Activated CD4-positive, alpha-beta memory T cell treated with anti-CD3 and anti-CD28 coated beads, Interleukin-2, amount 10 ng/mL, durations not matched to agents 7 days and 5 days (primary cell): Measurements from ENCODE around the gene NAV1. TPM values are rescaled to one million over a fixed set of nuclear protein-coding genes. Genes with fewer than 3 reads are reported as not detected.
A peak's percentile ranks its signal among the peaks of the same experiment; 100 is the strongest.

Experiments used
- CTCF ChIA-PET: fragments of 350-600 bp; sonication (Branson Sonifier 250); formaldehyde crosslinking; loops from one replicate; lab custom pipeline; 2021; ENCODE audit warnings: antibody characterized with exemption, inconsistent platforms; lab: Charles Lee
- POLR2A ChIA-PET: fragments of 350-600 bp; sonication (Branson Sonifier 250); formaldehyde crosslinking; loops from one replicate; lab custom pipeline; 2021; ENCODE audit warnings: antibody characterized with exemption; lab: Charles Lee
- DNase-seq: peaks from one replicate; pipeline ENCODE4 v3.0.0-alpha.2; 2020
- H3K27ac Mint-ChIP-seq: one replicate; pipeline ENCODE4 v1.8.0; 2021; ENCODE audit warnings: mild to moderate bottlenecking, mixed read lengths
- H3K27me3 Mint-ChIP-seq: one replicate; pipeline ENCODE4 v1.8.0; 2021; ENCODE audit warnings: mixed read lengths
- H3K36me3 Mint-ChIP-seq: one replicate; pipeline ENCODE4 v1.8.0; 2021; ENCODE audit warnings: low read depth, mixed read lengths
- H3K4me1 Mint-ChIP-seq: one replicate; pipeline ENCODE4 v1.8.0; 2021; ENCODE audit warnings: mixed read lengths
- H3K4me3 Mint-ChIP-seq: one replicate; pipeline ENCODE4 v1.8.0; 2021; ENCODE audit warnings: mild to moderate bottlenecking, mixed read lengths
- H3K9me3 Mint-ChIP-seq: one replicate; pipeline ENCODE4 v1.8.0; 2021; ENCODE audit warnings: mixed read lengths
- total RNA-seq, 2 experiments: library from RNA; stranded (reverse); gene quantifications; one replicate each; pipeline ENCODE4 v1.2.3, GENCODE V29; 2021

NAV1 gene
- total RNA-seq, 2 experiments from 2014 or later = 2.8 to 3.0 TPM

DNA sequence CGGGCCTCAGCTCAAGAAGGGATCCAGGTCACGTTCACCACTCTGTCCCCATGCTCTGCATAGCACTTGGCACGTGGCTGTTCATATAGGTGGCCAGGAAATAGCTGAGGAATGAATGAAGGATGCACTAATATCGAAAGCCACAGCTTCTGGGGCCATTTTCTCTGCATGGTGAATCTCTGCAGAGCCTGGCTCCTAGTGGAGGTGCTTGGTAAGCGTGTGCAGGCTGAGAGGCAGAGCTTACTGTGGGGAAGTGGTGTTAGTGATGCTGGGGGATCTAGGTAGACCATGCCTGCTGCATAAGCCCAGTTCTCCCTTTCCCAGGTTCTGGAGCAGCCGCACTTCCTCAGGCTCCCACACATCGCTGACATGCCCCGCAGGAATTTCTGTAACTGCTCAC is 40.3 kb upstream of the NAV1 start:
- no peaks in the 10 kb centered on the region for H3K9me3 Mint-ChIP-seq
- H3K27me3 Mint-ChIP-seq = no peaks in the 10 kb centered on the region
- no peak for DNase-seq
- POLR2A ChIA-PET = interaction anchor here (2.0 kb wide), 1 partner anchor 12 kb away, joined by 5 read pairs; no protein-coding TSS in a partner anchor
- CTCF ChIA-PET = interaction anchor here (2.1 kb wide), 1 partner anchor 14 kb away, joined by 12 read pairs; no protein-coding TSS in a partner anchor
- peaks cover 9% of the 10 kb centered on the region for H3K4me1 Mint-ChIP-seq
- H3K27ac Mint-ChIP-seq = no peak overlapping the region
- H3K4me3 Mint-ChIP-seq = no peak overlapping the region
- peaks cover 27% of the 10 kb centered on the region for H3K36me3 Mint-ChIP-seq

DNA sequence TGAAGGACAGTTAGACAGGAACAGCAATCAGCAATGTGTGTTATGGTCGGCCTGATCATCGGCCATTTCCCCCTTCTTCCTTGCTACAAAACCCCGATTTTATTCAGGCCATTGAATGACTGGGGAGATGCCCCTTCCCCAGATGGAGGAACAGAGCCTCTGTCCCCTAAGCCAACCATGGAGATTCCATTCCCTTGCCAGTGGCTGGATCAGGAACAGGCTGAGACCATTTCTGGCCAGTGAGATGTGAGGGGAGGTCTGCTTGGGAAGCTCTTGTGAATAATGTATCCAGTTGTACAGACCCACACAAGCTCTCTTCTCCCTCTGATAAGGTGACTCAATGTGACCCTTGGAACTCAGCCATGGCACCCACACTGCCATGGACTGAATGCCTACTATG is 39.7 kb upstream of the NAV1 start:
- Mint-ChIP-seq H3K27me3 (no peaks in the 10 kb centered on the region), H3K36me3 (peaks cover 22% of the 10 kb centered on the region), H3K4me3 (no peak overlapping the region), H3K27ac (no peak overlapping the region), H3K9me3 (no peaks in the 10 kb centered on the region), H3K4me1 (peaks cover 13% of the 10 kb centered on the region)
- ChIA-PET CTCF (interaction anchor here (2.1 kb wide), 1 partner anchor 14 kb away, joined by 12 read pairs; no protein-coding TSS in a partner anchor), POLR2A (interaction anchor here (2.0 kb wide), 1 partner anchor 13 kb away, joined by 5 read pairs; no protein-coding TSS in a partner anchor)
- no peak for DNase-seq

DNA sequence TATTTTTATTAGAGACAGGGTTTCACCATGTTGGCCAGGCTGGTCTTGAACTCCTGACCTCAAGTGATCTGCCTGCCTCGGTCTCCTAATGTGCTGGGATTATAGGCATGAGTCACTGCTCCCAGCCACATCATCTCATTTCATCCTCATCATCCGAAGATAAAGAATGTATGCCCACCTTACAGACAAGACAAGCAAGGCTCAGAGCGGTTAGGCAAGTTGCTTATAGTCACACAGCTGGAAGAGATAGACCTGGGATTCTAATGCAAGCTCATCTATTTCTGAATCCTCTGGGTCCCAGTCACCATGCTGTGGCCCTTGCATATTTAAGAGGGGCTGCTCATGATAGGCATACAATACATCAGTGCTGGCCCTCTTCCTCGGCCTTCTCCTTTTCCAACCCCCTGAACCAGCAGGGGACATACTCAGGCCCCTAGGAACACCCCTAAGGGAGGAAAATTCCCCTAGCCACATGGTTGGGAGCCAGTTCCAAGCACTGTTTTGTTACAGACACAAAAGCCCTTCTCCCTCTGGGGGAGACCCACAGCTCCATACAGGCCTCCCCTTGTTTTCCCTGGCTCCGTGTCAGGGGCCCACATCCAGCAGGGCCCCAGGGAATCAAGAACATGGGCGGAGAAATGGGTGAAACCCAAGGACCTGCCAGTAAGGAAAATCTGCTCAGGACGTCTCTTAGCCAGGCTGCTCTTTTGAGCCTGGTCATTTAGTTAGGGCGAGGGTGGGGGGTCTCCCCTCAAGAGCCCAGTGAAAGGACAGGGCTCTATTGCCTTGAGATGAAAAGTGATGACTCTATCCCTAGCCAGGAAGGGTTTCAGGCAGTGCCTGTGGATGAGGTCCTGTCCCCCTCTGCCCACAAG is 38.9 kb upstream of the NAV1 start:
- no peak for DNase-seq
- Mint-ChIP-seq H3K9me3 (no peaks in the 10 kb centered on the region), H3K4me1 (peaks cover 19% of the 10 kb centered on the region), H3K36me3 (peaks cover 13% of the 10 kb centered on the region), H3K27ac (no peak overlapping the region), H3K4me3 (no peak overlapping the region), H3K27me3 (no peaks in the 10 kb centered on the region)
- ChIA-PET POLR2A (interaction anchor here (1.1 to 2.0 kb wide), 2 partner anchors 14 to 19 kb away, joined by 3 to 5 read pairs; no protein-coding TSS in a partner anchor), CTCF (interaction anchor here (1.5 to 5.1 kb wide), 3 partner anchors 9 to 13 kb away, joined by 5 to 43 read pairs (median 12); no protein-coding TSS in a partner anchor)

DNA sequence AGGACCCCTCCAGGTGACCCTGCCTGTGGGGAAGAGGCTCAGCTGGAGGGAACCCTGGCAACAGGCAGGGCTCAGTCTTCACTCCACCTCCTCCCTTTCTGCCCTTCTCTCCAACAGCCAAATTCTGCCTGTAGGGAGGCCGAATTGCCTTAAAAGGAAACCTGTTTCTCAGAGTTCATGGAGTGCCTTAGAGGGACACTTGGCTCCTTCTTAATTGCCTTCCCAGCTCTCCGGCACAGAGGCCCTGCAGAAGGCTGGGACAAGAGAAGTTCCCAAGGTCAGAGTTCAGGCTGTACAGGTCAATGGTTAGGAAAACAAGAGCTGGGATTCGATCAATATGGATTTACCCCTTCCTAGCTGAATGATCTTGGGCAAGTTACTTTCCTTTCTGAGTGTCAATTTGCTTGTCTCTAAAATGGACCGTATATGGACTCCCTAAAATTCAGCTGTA is 38.2 kb upstream of the NAV1 start:
- POLR2A ChIA-PET = interaction anchor here (1.1 kb wide), 1 partner anchor 20 kb away, joined by 3 read pairs; no protein-coding TSS in a partner anchor
- no peaks in the 10 kb centered on the region for H3K9me3 Mint-ChIP-seq

DNA sequence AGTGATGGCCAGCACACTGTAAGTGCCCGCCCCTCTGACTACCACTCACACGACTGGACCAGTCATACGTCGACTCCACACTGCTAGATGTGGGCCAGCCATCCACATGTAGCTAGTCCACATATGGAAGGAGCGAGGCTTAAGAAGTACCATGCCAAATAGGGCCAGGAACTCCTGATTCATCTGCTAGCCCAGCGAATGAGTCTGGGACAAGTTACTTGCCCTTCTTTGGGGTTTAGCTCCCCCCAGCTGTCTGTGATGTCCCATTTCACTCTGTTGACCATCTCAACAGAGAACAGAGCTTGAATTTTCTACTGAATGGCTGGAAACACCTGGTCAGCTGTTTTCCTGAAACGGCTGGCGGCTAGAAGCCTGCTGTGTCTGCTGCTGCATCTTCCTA is 37.8 kb upstream of the NAV1 start:
- POLR2A ChIA-PET = interaction anchor here (1.1 kb wide), 1 partner anchor 20 kb away, joined by 3 read pairs; no protein-coding TSS in a partner anchor
- no peak overlapping the region for H3K4me3 Mint-ChIP-seq

More for the DNA sequence above, 38.2 kb upstream of the NAV1 start:
- peaks cover 25% of the 10 kb centered on the region for H3K4me1 Mint-ChIP-seq
- H3K27ac Mint-ChIP-seq = no peak overlapping the region
- no peak for DNase-seq
- no peaks in the 10 kb centered on the region for H3K27me3 Mint-ChIP-seq
- H3K36me3 Mint-ChIP-seq = peaks cover 7% of the 10 kb centered on the region
- CTCF ChIA-PET = interaction anchor here (0.7 to 7.6 kb wide), 5 partner anchors 9 to 92 kb away, joined by 3 to 74 read pairs (median 5); no protein-coding TSS in a partner anchor
- H3K4me3 Mint-ChIP-seq = no peak overlapping the region

DNA sequence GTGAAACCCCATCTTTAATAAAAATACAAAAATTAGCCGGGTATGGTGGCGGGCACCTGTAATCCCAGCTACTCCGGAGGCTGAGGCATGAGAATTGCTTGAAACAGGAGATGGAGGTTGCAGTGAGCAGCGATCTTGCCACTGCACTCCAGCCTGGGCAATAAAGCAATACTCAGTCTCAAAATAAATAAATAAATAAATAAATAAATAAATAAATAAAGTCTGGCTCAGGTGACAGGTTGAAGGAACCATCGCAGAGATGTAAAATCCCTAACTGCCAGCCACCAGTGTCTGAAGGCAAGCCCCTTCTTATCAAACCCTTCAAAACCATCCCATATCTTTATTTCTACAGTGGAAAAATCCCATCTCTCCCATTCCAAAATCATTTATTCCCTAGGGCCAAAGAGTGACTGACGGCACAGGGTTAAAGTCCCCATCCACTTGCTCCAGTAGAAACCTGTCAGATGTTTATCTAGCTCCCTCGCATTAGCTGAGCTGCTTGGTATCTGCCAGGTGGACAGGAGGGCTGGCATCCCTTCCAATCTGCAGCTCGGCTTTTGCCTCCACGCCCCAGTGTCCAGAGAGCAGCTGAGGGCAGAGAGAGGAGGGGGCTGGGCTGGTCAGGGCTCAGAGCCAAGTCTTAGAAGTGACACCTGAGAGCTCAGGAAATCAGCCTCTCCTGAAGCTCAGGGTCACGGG is 37.0 kb upstream of the NAV1 start:
- Mint-ChIP-seq H3K4me3 (no peak overlapping the region), H3K27ac (no peak overlapping the region), H3K36me3 (peaks cover 2% of the 10 kb centered on the region), H3K27me3 (no peaks in the 10 kb centered on the region), H3K4me1 (peaks cover 33% of the 10 kb centered on the region), H3K9me3 (no peaks in the 10 kb centered on the region)
- DNase-seq = no peak
- ChIA-PET POLR2A (interaction anchor here (1.1 kb wide), 1 partner anchor 15 kb away, joined by 6 read pairs; no protein-coding TSS in a partner anchor), CTCF (interaction anchor here (1.0 to 7.6 kb wide), 3 partner anchors 11 to 66 kb away, joined by 5 to 74 read pairs (median 43); no protein-coding TSS in a partner anchor)

More for the DNA sequence above, 37.8 kb upstream of the NAV1 start:
- H3K9me3 Mint-ChIP-seq = no peaks in the 10 kb centered on the region
- H3K36me3 Mint-ChIP-seq = peaks cover 3% of the 10 kb centered on the region
- no peak overlapping the region for H3K27ac Mint-ChIP-seq
- CTCF ChIA-PET = interaction anchor here (0.7 to 7.6 kb wide), 5 partner anchors 10 to 92 kb away, joined by 3 to 74 read pairs (median 5); no protein-coding TSS in a partner anchor
- no peaks in the 10 kb centered on the region for H3K27me3 Mint-ChIP-seq
- H3K4me1 Mint-ChIP-seq = peaks cover 30% of the 10 kb centered on the region
- no peak for DNase-seq

DNA sequence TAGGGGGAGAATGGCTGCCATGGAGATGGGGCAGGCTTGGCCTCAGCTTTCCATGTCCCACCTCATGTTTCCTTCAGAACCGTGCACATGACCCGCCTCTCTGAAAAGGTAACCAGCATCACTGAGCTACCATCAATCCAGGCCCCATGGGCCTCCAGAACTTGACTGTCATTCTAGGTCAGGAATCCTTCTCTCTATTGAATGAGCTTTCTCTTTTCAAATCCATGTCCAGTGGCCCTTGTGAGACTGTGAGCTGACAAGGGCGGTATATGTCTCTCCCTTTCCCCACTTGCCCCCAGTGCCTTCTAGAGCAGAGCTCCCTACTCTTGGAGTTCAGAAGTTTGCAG is 36.4 kb upstream of the NAV1 start:
- no peak overlapping the region for H3K27ac Mint-ChIP-seq
- no peaks in the 10 kb centered on the region for H3K9me3 Mint-ChIP-seq
- ChIA-PET CTCF (interaction anchor here (5.1 to 7.6 kb wide), 2 partner anchors 10 to 22 kb away, joined by 43 to 74 read pairs; no protein-coding TSS in a partner anchor), POLR2A (interaction anchor here (1.1 kb wide), 1 partner anchor 16 kb away, joined by 6 read pairs; no protein-coding TSS in a partner anchor)
- H3K4me1 Mint-ChIP-seq = peaks cover 37% of the 10 kb centered on the region
- no peak overlapping the region for H3K4me3 Mint-ChIP-seq
- H3K27me3 Mint-ChIP-seq = no peaks in the 10 kb centered on the region
- DNase-seq = no peak
- H3K36me3 Mint-ChIP-seq = peaks cover 2% of the 10 kb centered on the region

DNA sequence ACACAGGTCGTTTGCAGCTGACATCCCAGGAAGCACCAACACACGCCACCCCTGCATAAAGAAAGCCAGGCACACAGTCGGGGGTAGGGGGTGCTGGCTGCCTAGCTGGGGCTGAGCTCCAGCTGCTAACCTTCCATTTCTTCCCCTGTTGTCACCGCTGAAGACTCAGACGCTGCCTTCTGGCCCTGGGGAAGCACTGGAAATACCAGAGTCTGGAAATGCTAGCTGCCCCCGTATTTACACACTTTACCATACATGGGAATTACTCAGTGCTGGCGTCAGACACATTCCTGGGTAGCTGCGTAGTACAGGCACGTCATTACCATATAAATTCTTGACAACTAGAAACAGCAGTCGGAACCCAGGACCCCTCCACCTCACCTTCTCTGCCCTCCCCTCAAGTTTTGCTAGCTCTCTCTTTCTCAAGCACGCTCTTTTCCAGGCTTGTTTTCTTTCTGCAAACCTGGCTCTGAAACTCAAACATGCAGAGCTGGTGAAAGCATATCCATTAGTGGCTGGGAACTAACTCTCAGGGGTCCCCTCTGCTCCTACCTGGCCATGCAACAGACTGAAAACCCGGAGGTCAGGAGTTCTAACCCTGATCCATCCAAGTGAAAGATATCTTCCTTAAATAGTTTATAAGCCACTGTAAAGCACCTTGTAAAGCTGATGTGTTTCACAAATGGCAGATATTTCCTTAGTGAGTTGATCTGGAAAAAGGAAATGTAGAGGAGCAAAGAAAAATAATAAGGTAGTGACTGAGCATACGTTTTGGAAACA is 35.3 kb upstream of the NAV1 start:
- DNase-seq = no peak
- peaks cover 2% of the 10 kb centered on the region for H3K36me3 Mint-ChIP-seq
- CTCF ChIA-PET = interaction anchor here (1.6 to 7.6 kb wide), 3 partner anchors 9 to 68 kb away, joined by 3 to 74 read pairs (median 43); no protein-coding TSS in a partner anchor
- no peak overlapping the region for H3K27ac Mint-ChIP-seq
- no peaks in the 10 kb centered on the region for H3K27me3 Mint-ChIP-seq
- POLR2A ChIA-PET = no interaction called here
- H3K4me1 Mint-ChIP-seq = peaks cover 43% of the 10 kb centered on the region
- H3K4me3 Mint-ChIP-seq = no peak overlapping the region
- no peaks in the 10 kb centered on the region for H3K9me3 Mint-ChIP-seq

DNA sequence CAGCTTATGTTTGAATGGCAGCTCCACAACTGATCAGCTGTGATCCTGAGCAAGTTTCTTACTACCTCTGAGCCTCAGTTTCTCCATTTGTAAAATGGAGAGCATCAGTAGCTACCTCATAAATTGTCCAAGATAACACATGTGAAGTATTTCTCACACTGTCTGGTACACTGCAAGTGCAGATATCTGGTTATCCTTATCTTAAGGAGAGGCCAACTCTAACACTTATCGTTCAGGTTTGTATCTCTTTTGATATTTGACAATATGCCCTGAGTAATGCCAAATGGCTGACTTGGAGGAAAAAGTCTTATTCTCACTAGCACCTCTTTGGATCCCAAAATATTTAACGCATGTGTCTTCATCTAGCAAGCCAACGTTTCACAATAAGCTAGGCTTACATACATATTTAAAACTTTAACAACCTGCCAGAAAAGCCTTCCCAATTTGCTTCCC is 34.7 kb upstream of the NAV1 start:
- Mint-ChIP-seq H3K36me3 (peaks cover 2% of the 10 kb centered on the region), H3K4me3 (no peak overlapping the region), H3K9me3 (no peaks in the 10 kb centered on the region), H3K27ac (no peak overlapping the region), H3K27me3 (no peaks in the 10 kb centered on the region), H3K4me1 (peaks cover 48% of the 10 kb centered on the region)
- CTCF ChIA-PET = interaction anchor here (1.6 to 7.6 kb wide), 4 partner anchors 8 to 69 kb away, joined by 3 to 74 read pairs (median 25); no protein-coding TSS in a partner anchor
- DNase-seq = no peak
- POLR2A ChIA-PET = no interaction called here

DNA sequence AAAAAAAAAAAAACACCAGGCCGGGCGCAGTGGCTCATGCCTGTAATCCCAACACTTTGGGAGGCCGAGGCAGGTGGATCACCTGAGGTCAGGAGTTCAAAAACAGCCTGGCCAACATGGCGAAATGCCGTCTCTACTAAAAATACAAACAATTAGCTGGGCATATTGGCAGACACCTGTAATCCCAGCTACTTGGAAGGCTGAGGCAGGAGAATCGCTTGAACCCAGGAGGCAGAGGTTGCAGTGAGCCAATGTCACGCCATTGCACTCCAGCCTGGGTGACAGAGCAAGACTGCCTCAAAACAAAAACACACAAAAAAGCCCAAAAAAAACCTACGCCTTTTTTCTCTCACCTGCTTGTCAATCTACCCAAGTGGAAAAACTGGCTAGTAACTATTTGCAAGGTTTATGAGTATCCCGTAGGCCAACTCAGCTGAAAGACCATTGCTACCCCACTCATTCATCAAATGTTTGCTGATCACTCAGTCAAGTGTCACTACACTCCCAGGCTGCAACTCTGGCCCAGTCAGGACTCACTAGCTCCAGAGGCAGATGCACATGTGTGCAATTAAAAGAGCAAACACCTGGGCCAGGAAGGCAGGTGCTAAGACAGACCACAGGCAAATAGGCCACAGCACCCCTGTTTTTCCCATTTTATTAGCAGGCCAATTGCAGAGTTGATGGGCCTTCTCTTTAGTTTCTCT is 34.0 kb upstream of the NAV1 start:
- ChIA-PET POLR2A (interaction anchor here (1.2 to 3.2 kb wide), 5 partner anchors 8 to 24 kb away, joined by 3 to 43 read pairs (median 9); no protein-coding TSS in a partner anchor), CTCF (interaction anchor here (1.6 to 7.6 kb wide), 4 partner anchors 8 to 69 kb away, joined by 3 to 74 read pairs (median 25); no protein-coding TSS in a partner anchor)
- Mint-ChIP-seq H3K4me1 (peaks cover 56% of the 10 kb centered on the region), H3K9me3 (no peaks in the 10 kb centered on the region), H3K36me3 (peaks cover 2% of the 10 kb centered on the region), H3K27me3 (no peaks in the 10 kb centered on the region), H3K27ac (peak overlapping the region; percentile 81), H3K4me3 (peak overlapping the region; percentile 93)
- DNase-seq = no peak

DNA sequence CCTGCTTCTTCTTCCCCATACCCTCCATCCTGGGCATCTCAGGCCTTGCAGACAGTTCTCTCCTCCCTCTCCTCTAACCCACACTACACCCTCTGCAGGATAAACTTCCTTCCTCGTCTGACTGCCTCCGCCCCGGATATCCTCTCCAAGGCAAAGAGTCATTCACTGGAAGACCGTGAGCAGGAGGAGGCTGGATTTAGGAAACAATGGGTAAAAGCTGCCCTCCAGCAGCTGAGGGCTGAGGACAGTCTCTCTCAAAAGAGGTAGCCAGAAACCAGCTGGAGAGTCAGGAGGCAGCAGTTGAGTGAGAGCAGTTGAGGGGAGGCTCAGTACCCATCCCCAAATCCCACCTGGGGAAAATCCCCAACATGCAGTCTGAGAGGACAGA is 33.4 kb upstream of the NAV1 start:
- peaks cover 2% of the 10 kb centered on the region for H3K36me3 Mint-ChIP-seq
- no peaks in the 10 kb centered on the region for H3K9me3 Mint-ChIP-seq
- no peak for DNase-seq
- peaks cover 58% of the 10 kb centered on the region for H3K4me1 Mint-ChIP-seq
- ChIA-PET CTCF (interaction anchor here (2.0 to 7.6 kb wide), 3 partner anchors 7 to 58 kb away, joined by 7 to 74 read pairs (median 43); no protein-coding TSS in a partner anchor), POLR2A (interaction anchor here (1.2 to 3.2 kb wide), 5 partner anchors 9 to 24 kb away, joined by 3 to 43 read pairs (median 9); no protein-coding TSS in a partner anchor)
- peak overlapping the region; percentile 93 for H3K4me3 Mint-ChIP-seq
- H3K27me3 Mint-ChIP-seq = no peaks in the 10 kb centered on the region
- H3K27ac Mint-ChIP-seq = peak overlapping the region; percentile 81
